SK-N-SH treated with all-trans-retinoic acid at 6 μM for 48 hours (cell line): ENCODE measurements around the gene PAQR6.

ENCODE experiments used
- ATAC-seq: fragments of 200-7000 bp; cut with Tn5 transposase; 3 replicates; pipeline ENCODE4 v1.9.1; 2020; ENCODE audit warnings: mild to moderate bottlenecking, moderate library complexity
- ARNTL ChIP-seq: fragments of 450-650 bp; formaldehyde crosslinking; IDR thresholded peaks from 2 replicates; pipeline ENCODE4 v1.5.0; 2020; ENCODE audit warnings: low read depth, mild to moderate bottlenecking, moderate library complexity, borderline replicate concordance
- CREB5 ChIP-seq: fragments of 250-450 bp; sonication (Bioruptor Pico); IDR thresholded peaks from 2 replicates; pipeline ENCODE4 v1.5.1; 2020; ENCODE audit warnings: low read depth, mild to moderate bottlenecking, moderate library complexity
- CSDC2 ChIP-seq: fragments of 250-450 bp; sonication (Bioruptor Pico); IDR thresholded peaks from 2 replicates; pipeline ENCODE4 v1.5.0; 2020; ENCODE audit warnings: mild to moderate bottlenecking, moderate library complexity
- CSRNP3 ChIP-seq: fragments of 250-450 bp; sonication (Bioruptor Pico); IDR thresholded peaks from 2 replicates; pipeline ENCODE4 v1.5.1; 2021; ENCODE audit warnings: mild to moderate bottlenecking, moderate library complexity
- ESRRG ChIP-seq: fragments of 250-450 bp; sonication (Bioruptor Pico); IDR thresholded peaks from 2 replicates; pipeline ENCODE4 v1.6.1; 2021; ENCODE audit warnings: mild to moderate bottlenecking
- GLIS3 ChIP-seq: fragments of 250-450 bp; sonication (Bioruptor Pico); IDR thresholded peaks from 2 replicates; pipeline ENCODE4 v1.5.0; 2020; ENCODE audit warnings: mild to moderate bottlenecking, moderate library complexity
- ISL1 ChIP-seq: fragments of 250-450 bp; sonication (Bioruptor Pico); IDR thresholded peaks from 2 replicates; pipeline ENCODE4 v2.1.2; 2022; ENCODE audit warnings: mild to moderate bottlenecking, moderate library complexity
- PPARA ChIP-seq: fragments of 250-450 bp; sonication (Bioruptor Pico); IDR thresholded peaks from 2 replicates; pipeline ENCODE4 v1.5.0; 2020; ENCODE audit warnings: mild to moderate bottlenecking, borderline replicate concordance
- RARB ChIP-seq: fragments of 250-450 bp; sonication (Bioruptor Pico); IDR thresholded peaks from 2 replicates; pipeline ENCODE4 v1.8.0; 2021; ENCODE audit warnings: mild to moderate bottlenecking, moderate library complexity
- TCF4 ChIP-seq: fragments of 250-450 bp; sonication (Bioruptor Pico); IDR thresholded peaks from 2 replicates; pipeline ENCODE4 v1.8.0; 2021; ENCODE audit warnings: mild to moderate bottlenecking, moderate library complexity, borderline replicate concordance
- ZFP30 ChIP-seq: fragments of 450-650 bp; formaldehyde crosslinking; IDR thresholded peaks from 2 replicates; pipeline ENCODE4 v1.5.0; 2022; ENCODE audit warnings: mild to moderate bottlenecking, moderate library complexity
- ZNF565 ChIP-seq: fragments of 450-650 bp; formaldehyde crosslinking; conservative IDR thresholded peaks from 2 replicates; pipeline ENCODE4 v1.5.0; 2020; ENCODE audit warnings: low read depth, mild to moderate bottlenecking, moderate library complexity
- ZNF70 ChIP-seq: fragments of 450-650 bp; formaldehyde crosslinking; IDR thresholded peaks from 2 replicates; pipeline ENCODE4 v1.5.0; 2020; ENCODE audit warnings: mild to moderate bottlenecking, moderate library complexity
- TF ChIP-seq, protein P1 (sequence below): fragments of 250-450 bp; sonication (Bioruptor Pico); IDR thresholded peaks from 2 replicates; pipeline ENCODE4 v1.8.0; 2021; ENCODE audit warnings: low read depth, mild to moderate bottlenecking, moderate library complexity, borderline replicate concordance
- TF ChIP-seq, protein P2 (sequence below): fragments of 250-450 bp; sonication (Bioruptor Pico); IDR thresholded peaks from 2 replicates; pipeline ENCODE4 v1.5.0; 2020; ENCODE audit warnings: mild to moderate bottlenecking, moderate library complexity

Gene PAQR6

DNA sequence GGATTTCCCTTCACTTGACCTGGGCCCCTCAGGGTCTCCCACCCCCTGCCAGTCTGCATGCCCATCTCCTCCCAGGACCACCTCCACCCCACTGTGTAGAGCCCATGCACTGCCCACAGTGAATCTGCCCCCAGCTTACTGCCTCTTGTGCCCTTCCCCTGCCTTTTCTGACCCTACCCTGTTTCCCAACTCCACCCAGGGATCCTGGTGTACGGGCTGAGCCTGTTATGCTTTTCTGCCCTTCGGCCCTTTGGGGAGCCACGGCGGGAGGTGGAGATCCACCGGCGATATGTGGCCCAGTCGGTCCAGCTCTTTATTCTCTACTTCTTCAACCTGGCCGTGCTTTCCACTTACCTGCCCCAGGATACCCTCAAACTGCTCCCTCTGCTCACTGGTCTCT is 38.2 kb upstream of the PAQR6 start:
- no peak for ATAC-seq
- TF ChIP-seq PPARA (CRISPR knock-in tag) (no peak), GLIS3 (CRISPR knock-in tag) (no peak), CREB5 (no peak), ESRRG (CRISPR knock-in tag) (no peak), CSDC2 (CRISPR knock-in tag) (no peak)
- TF ChIP-seq, protein P1, sequence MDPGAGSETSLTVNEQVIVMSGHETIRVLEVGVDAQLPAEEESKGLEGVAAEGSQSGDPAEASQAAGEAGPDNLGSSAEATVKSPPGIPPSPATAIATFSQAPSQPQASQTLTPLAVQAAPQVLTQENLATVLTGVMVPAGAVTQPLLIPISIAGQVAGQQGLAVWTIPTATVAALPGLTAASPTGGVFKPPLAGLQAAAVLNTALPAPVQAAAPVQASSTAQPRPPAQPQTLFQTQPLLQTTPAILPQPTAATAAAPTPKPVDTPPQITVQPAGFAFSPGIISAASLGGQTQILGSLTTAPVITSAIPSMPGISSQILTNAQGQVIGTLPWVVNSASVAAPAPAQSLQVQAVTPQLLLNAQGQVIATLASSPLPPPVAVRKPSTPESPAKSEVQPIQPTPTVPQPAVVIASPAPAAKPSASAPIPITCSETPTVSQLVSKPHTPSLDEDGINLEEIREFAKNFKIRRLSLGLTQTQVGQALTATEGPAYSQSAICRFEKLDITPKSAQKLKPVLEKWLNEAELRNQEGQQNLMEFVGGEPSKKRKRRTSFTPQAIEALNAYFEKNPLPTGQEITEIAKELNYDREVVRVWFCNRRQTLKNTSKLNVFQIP (CRISPR knock-in tag), result no peak

DNA sequence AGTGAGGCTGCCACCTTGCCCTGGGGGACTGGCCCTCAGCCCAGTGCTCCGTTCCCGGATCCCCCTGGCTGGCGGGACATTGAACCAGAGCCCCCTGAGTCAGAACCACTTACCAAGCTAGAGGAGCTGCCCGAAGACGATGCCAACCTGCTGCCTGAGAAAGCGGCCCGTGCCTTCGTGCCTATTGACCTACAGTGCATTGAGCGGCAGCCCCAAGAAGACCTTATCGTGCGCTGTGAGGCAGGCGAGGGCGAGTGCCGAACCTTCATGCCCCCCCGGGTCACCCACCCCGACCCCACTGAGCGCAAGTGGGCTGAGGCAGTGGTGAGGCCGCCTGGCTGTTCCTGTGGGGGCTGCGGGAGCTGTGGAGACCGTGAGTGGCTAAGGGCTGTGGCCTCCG is 37.6 kb upstream of the PAQR6 start:
- TF ChIP-seq RARB (CRISPR knock-in tag) (no peak), CSDC2 (CRISPR knock-in tag) (no peak), CREB5 (no peak), GLIS3 (CRISPR knock-in tag) (no peak)
- TF ChIP-seq, protein P1 (CRISPR knock-in tag), result no peak

DNA sequence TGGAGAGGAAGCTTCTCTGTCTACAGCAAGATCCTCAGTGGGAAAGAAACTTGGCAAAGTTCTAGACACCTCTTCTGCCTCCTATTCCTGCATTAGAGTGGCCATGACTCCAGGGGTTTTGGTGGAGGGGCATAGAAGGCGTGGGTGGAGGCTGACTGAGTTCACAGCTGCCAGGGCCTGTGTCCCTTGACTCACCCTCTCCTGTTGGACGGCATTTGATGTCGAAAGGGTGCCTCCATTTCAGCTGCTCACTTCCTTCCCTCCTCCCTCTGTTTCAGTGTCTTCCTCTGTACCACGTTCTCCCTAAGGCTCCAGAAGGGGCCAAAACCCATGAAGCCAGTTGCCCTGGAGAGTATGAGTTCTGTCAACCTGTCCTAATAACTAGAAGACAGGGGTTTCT is 36.9 kb upstream of the PAQR6 start:
- ATAC-seq, result no peak
- TF ChIP-seq RARB (CRISPR knock-in tag) (no peak), ARNTL (CRISPR knock-in tag) (no peak), ESRRG (CRISPR knock-in tag) (no peak), CSDC2 (CRISPR knock-in tag) (no peak), TCF4 (CRISPR knock-in tag) (no peak), ZFP30 (CRISPR knock-in tag) (no peak), GLIS3 (CRISPR knock-in tag) (no peak), ISL1 (no peak), CSRNP3 (CRISPR knock-in tag) (no peak), ZNF565 (CRISPR knock-in tag) (no peak), ZNF70 (CRISPR knock-in tag) (no peak)
- TF ChIP-seq, protein P2, sequence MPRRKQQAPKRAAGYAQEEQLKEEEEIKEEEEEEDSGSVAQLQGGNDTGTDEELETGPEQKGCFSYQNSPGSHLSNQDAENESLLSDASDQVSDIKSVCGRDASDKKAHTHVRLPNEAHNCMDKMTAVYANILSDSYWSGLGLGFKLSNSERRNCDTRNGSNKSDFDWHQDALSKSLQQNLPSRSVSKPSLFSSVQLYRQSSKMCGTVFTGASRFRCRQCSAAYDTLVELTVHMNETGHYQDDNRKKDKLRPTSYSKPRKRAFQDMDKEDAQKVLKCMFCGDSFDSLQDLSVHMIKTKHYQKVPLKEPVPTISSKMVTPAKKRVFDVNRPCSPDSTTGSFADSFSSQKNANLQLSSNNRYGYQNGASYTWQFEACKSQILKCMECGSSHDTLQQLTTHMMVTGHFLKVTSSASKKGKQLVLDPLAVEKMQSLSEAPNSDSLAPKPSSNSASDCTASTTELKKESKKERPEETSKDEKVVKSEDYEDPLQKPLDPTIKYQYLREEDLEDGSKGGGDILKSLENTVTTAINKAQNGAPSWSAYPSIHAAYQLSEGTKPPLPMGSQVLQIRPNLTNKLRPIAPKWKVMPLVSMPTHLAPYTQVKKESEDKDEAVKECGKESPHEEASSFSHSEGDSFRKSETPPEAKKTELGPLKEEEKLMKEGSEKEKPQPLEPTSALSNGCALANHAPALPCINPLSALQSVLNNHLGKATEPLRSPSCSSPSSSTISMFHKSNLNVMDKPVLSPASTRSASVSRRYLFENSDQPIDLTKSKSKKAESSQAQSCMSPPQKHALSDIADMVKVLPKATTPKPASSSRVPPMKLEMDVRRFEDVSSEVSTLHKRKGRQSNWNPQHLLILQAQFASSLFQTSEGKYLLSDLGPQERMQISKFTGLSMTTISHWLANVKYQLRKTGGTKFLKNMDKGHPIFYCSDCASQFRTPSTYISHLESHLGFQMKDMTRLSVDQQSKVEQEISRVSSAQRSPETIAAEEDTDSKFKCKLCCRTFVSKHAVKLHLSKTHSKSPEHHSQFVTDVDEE (CRISPR knock-in tag), result no peak

More for the DNA sequence above, 37.6 kb upstream of the PAQR6 start:
- ATAC-seq, result no peak

DNA sequence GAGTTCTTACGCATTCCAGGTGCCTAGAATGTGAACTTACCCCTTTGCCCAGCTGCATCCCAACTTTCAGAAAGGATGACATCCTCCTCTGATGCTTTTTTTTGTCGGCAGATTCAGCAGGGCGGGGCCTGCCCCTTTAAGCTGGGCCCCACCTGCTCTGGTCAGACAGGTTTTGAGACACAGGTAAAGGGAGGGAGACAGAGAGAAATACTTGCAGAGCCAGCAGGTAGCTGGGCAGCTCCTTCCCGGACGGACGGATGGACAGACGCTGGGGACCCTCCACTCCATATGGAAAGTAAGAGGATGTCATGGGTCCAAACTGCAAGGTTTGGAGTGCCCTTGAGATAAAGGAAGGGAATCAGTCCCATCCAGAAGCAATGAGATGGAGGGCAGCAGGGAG is 36.3 kb upstream of the PAQR6 start, which contains the start of gene TMEM79:
Gene TMEM79 (plus strand): TSS at position 214 of the 400 bp plus-strand sequence. CDS start 902 bp downstream, outside the sequence.
- no peak for ATAC-seq
- TF ChIP-seq, protein P2 (CRISPR knock-in tag), result no peak
- TF ChIP-seq ARNTL (CRISPR knock-in tag), result no peak
- TF ChIP-seq CREB5, result no peak
- TF ChIP-seq PPARA (CRISPR knock-in tag), result no peak
- TF ChIP-seq TCF4 (CRISPR knock-in tag), result no peak
- TF ChIP-seq, protein P1 (CRISPR knock-in tag), result no peak
- no peak for TF ChIP-seq ISL1
- TF ChIP-seq ZNF565 (CRISPR knock-in tag), result no peak
- no peak for TF ChIP-seq RARB (CRISPR knock-in tag)
- no peak for TF ChIP-seq CSDC2 (CRISPR knock-in tag)
